Kidney epithelial cell (primary cell): ENCODE measurements around the gene PRADC1. TPM values are rescaled to one million over a fixed set of nuclear protein-coding genes. Genes with fewer than 3 reads are reported as not detected.
A peak's percentile ranks its signal among the peaks of the same experiment; 100 is the strongest.

Experiments used
- DNase-seq: peaks from one replicate; pipeline ENCODE4 v3.0.0-alpha.2; 2010; ENCODE audit warnings: low read depth
- H3K27me3 ChIP-seq: 2 replicates; pipeline ENCODE4 v1.6.0; 2011; ENCODE audit warnings: low read length; ENCODE audit not compliant: control insufficient read depth, insufficient read depth
- H3K36me3 ChIP-seq: 2 replicates; pipeline ENCODE4 v1.5.1; 2011; ENCODE audit warnings: low read length; ENCODE audit not compliant: control insufficient read depth, insufficient read depth
- H3K4me3 ChIP-seq: 2 replicates; pipeline ENCODE4 v1.5.1; 2011; ENCODE audit warnings: low read depth, mild to moderate bottlenecking, control low read depth, low read length
- CTCF ChIP-seq: IDR thresholded peaks from 2 replicates; pipeline ENCODE4 v1.5.1; 2011; ENCODE audit warnings: mild to moderate bottlenecking, moderate library complexity, low read length, control low read depth, inconsistent platforms; ENCODE audit not compliant: insufficient read depth, poor library complexity, severe bottlenecking
- total RNA-seq: library from RNA; depleted of rRNA; stranded (reverse); fragments of >200 nt; gene quantifications from 2 replicates; pipeline ENCODE4 v1.2.3, GENCODE V29; 2015

Gene PRADC1
- total RNA-seq, 1 donor from 2014 or later, result 6.6 TPM

GRCh38 chr2:73268830-73269685 is 36.0 kb upstream of the PRADC1 start:
- Histone ChIP-seq H3K4me3 (peak overlapping the region; percentile 33), H3K27me3 (peaks cover 6% of the 10 kb centered on the region), H3K36me3 (no peaks in the 10 kb centered on the region)
- TF ChIP-seq CTCF, result no peak
- no peak for DNase-seq

- H3K36me3 ChIP-seq, result no peaks in the 10 kb centered on the region
- TF ChIP-seq CTCF, result no peak
- H3K27me3 ChIP-seq, result peaks cover 6% of the 10 kb centered on the region
- peak overlapping the region; percentile 33 for H3K4me3 ChIP-seq
- no peak for DNase-seq
Measured at GRCh38 chr2:73268366-73268829, 35.4 kb upstream of the PRADC1 start.

GRCh38 chr2:73267008-73267407 is 34.0 kb upstream of the PRADC1 start:
- H3K36me3 ChIP-seq, result no peaks in the 10 kb centered on the region
- TF ChIP-seq CTCF, result no peak
- DNase-seq, result no peak
- peaks cover 6% of the 10 kb centered on the region for H3K27me3 ChIP-seq
- H3K4me3 ChIP-seq, result no peak overlapping the region

GRCh38 chr2:73266061-73266901 is 33.2 kb upstream of the PRADC1 start:
- H3K4me3 ChIP-seq, result no peak overlapping the region
- no peak for TF ChIP-seq CTCF
- DNase-seq, result no peak
- no peaks in the 10 kb centered on the region for H3K36me3 ChIP-seq
- H3K27me3 ChIP-seq, result peaks cover 6% of the 10 kb centered on the region

- TF ChIP-seq CTCF, result no peak
- DNase-seq, result no peak
- Histone ChIP-seq H3K27me3 (peaks cover 6% of the 10 kb centered on the region), H3K4me3 (no peak overlapping the region), H3K36me3 (no peaks in the 10 kb centered on the region)
Measured at GRCh38 chr2:73265298-73266060, 32.4 kb upstream of the PRADC1 start.
